NCI-H69 (cell line): ENCODE measurements around the gene ASIC1.
A peak's percentile ranks its signal among the peaks of the same experiment; 100 is the strongest.

Source experiments
- DNase-seq: peaks from one replicate; lab custom pipeline; 2025; lab: John Stamatoyannopoulos, UW

ASIC1 gene

GRCh38 chr12:50084775-50085614 lies 27.6 kb downstream of the ASIC1 start, which contains the start of gene SMARCD1:
SMARCD1 (plus strand) TSS chr12:50085342; CDS start chr12:50085370, 28 bp downstream.
- peak; percentile 99 for DNase-seq

DNA sequence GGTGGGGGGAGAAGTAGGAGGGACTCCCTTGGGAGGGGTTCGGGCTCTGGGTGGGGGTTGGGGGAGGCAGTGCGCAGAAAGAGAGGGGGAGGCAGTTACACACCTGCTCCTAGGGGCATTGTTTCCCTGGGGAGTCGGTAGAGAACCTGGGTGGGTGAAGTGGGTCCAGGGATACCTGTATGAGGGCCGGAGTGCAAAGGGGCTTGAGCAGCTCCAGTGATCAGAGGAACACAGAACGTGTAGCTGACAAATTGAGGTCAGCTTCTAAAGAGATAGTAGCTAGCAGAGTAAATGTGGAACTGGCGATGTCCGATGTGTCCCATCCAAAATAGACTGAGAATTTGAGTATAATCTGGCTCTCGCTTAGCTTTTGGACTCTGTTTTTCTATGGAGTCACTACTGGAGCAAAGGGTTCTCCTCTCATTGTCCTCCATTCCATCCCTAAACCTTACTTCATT lies 28.2 kb downstream of the ASIC1 start:
- DNase-seq: no peak

DNA sequence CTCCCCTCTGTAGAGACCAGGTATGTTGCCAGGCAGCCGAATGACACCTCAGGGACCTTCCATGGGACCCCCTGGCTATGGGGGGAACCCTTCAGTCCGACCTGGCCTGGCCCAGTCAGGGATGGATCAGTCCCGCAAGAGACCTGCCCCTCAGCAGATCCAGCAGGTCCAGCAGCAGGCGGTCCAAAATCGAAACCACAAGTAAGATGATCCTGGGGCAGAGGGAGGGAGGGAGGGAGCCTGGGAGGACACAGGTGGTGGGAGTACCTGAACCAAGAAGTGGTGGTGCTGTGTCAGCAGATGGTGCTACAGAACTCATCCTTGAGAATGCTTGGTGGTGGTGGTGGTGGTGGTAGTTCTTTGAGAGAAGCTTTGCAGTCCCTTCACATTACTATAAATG lies 28.8 kb downstream of the ASIC1 start:
- DNase-seq: no peak

DNA sequence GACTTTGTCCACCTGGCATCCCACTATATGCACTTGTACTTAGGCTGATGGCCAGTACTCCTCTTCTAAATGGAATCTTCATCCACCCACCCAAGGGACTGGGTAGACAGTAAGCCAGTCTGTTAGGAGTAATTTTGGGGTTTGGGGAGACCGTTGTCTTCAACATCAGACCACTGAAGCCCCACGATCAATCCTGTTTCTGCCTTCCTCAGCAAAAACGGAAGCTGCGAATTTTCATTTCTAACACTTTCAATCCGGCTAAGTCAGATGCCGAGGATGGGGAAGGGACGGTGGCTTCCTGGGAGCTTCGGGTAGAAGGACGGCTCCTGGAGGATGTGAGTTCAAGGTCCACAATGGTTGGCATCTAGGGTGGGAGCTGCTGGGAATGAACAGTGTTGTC lies 29.8 kb downstream of the ASIC1 start:
- no peak for DNase-seq

- DNase-seq: no peak
Observed at GRCh38 chr12:50087995-50088394, 30.6 kb downstream of the ASIC1 start.

- peak; percentile 82 for DNase-seq
Observed at GRCh38 chr12:50088577-50089335, 31.4 kb downstream of the ASIC1 start.

DNA sequence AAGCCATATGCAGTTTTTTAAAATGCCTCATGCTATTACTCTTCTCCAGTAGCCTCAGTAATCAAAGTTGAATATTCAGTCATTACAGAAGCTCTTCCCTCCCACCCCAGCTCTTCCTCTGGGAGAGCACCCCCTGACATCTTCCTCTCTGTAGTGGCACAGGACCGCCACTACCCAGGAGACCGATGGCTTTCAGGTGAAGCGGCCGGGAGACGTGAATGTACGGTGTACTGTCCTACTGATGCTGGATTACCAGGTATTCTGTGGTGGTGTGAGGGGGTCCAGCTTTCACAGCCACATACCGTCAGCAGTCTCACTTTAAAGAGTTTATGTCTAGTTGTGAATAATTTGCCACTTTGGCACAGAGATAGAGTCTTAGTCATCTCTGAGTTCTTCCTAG lies 32.3 kb downstream of the ASIC1 start:
- no peak for DNase-seq

GRCh38 chr12:50090391-50090790 lies 33.0 kb downstream of the ASIC1 start:
- DNase-seq: no peak

DNA sequence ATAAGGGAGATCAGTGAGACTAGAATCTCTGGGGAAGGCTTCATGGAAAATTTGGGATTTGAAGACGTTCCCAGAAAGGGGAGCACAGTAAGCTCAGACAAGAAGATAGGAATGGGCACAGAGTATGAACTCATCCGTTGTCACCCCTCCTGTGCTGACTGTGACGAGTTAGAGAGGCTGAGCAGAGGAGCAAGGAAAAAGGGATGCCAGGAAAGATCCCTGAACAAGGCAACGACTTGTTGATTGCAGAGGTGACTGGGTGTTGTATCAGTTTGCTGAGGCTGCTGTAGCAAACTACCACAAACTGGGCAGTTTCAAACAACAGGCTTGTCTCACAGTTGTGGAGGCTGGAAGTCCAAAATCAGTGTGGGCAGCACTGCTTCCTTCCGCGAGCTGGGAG lies 40.6 kb downstream of the ASIC1 start:
- no peak for DNase-seq

- no peak for DNase-seq
Observed at GRCh38 chr12:50099302-50100008, 42.1 kb downstream of the ASIC1 start.

DNA sequence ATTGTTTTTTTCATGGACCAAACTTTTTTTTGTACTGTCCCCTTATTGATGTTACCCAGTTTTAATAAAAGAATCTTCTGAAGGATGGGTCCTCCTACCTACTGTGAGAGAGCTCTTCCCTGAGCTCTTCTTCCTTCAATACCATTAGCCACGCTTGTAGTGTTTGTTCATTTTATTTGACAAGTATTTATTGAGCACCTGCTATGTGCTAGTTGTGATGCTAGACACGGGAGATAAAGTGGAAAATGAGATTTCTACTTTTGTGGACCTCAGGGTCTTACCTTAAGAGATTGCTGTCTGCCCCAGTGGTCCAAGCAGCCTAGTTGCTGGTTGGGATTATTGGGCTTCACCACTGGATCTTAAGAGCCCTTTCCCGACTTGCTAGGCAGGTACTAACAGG lies 43.2 kb downstream of the ASIC1 start:
- DNase-seq: no peak

GRCh38 chr12:50101663-50102062 lies 44.3 kb downstream of the ASIC1 start:
- DNase-seq: peak; percentile 48

DNA sequence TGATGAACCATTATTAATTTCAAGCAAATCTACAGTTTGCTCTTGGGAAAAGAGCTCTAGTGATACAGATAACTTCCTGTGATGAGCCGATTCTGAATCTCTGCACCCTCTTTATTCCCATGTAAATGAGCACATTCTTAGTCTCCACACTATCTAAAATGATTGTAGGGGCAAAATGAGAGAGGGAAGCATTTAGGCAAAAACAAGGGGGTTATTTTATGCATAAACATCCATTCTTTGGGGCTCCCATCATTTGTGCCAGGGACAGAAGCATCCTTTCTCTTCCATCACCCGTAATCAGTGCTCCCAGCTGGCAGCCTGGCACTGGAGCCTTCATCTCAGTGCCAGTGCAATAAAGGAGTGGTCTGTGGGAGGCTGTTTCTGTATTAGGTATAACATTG lies 44.7 kb downstream of the ASIC1 start:
- DNase-seq: no peak

- no peak for DNase-seq
Observed at GRCh38 chr12:50102646-50103309, 45.4 kb downstream of the ASIC1 start.

DNA sequence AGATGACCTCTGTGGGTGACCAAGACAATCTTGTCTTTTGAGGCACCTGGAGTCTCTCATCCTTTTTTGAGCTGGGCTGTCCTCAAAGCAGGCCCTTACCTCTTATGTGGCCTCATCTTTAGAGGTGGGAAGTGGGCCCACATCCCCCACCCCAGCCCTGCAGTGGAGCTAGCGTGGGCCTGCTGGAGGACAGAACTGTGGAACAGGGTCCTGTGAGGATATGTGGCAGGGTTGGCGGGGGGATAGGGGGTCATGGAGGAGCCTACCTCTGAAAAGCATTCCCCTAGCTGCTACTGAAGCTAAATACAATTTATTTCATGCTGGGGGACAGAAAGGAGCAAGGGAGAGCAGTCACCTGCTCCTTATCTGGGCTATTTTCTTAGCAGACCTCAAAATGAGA lies 46.0 kb downstream of the ASIC1 start:
- no peak for DNase-seq

DNA sequence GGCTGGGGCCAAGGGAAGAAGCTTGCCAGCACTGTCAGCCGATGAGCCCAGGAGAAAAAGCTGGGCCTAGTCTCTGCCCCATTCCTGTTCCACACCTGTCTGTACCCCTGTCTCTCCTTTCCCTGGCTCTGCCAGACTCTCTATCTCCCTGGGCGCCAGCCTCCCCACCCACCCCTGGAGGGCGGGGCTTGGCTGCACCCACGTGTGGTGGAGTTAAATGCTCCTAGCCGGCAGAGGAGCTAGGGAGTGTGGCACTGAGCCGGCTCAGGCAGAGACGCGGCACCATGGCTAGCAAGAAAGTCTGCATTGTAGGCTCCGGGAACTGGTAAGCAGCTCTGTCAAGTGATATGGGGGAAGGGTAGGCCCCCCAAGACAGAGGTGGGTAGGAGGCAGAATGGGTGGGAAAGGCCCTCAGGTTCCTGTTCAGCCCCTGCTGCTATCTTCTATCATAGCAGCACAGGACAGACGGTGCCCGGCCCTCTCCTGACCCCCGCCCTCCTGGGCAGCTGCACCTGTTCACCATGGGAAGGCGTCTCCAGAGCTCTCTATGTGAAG lies 46.4 kb downstream of the ASIC1 start, which contains the start of gene GPD1:
TSS of gene GPD1 (plus strand) at position 242 of the 555 bp plus-strand sequence. CDS start at position 285, 43 bp downstream.
- DNase-seq: peak; percentile 90

DNA sequence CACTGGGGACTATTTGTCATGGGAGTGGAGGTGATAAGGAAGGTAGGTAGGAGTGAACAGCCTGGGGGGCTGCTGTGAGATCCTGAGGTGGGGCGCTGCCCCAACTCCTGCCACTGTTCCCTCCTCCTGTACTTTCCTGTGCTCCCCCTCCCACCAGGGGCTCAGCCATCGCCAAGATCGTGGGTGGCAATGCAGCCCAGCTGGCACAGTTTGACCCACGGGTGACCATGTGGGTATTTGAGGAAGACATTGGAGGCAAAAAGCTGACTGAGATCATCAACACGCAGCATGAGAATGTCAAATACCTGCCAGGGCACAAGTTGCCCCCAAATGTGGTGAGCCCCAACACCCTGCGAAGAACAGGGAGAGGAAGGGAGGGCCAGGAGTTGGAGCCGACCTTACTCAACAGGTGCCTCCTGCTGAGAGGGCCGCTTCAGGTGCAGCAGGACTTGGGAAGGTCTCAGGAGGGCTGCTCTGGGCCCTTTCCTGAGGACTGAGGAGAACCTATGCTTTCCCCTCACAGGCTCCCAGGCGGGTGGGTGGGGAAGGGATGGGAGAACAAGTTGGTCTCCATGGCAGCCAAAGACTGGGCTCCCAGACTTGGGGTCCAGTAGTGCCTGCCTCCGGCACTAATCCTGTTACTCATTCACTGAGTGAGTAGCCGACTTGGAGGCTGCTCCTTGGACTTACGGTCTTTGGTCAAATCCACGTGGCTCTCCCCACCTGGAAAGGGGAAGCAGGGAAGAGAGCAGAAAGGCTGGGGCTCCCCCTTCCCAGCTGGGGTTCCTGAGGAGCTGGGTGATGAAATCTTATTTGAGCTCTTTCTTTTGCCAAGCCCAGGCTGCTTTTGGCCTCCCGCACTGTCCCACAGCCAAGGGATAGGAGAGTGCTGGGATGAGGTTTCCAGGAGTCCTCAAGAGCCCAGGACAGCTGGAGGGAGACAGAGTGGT lies 47.3 kb downstream of the ASIC1 start:
- DNase-seq: no peak

DNA sequence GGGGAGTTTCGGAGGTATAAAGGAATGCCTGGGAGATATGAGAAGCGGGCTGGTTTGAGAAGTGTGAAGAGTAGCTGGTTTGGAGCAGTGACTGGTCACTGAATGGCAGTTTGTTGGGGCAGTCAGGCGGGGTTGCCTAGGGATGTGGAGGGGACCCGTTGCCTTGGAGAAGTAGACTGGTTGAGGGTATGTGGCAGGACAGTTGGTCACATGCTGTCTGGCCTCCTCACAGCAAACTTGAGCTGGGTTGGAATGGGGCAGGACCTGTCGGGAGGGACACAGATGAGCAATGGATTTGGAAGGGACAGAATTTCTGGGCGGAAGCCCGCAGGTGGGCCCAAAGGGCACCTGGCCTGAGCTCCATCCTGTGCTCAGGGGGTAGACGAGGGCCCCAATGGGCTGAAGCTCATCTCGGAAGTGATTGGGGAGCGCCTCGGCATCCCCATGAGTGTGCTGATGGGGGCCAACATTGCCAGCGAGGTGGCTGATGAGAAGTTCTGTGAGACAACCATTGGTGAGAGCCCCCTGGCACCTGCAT lies 48.6 kb downstream of the ASIC1 start:
- no peak for DNase-seq

- DNase-seq: no peak
Observed at GRCh38 chr12:50106907-50107306, 49.5 kb downstream of the ASIC1 start.
